Heart right ventricle (tissue), 16 donors: ENCODE measurements around the gene CD99L2. TPM values are rescaled to one million over a fixed set of nuclear protein-coding genes. Genes with fewer than 3 reads are reported as not detected.

ENCODE experiments used
- ATAC-seq, 8 donors: fragments of 200-7000 bp; cut with Tn5 transposase; one replicate each; pipeline ENCODE4 v1.9.1; 2020; ENCODE audit warnings: mild to moderate bottlenecking in 8 of 8, moderate library complexity in 8 of 8, moderate number of reproducible peaks in 1 of 8
- DNase-seq, 2 donors: peaks; one replicate each; pipeline ENCODE4 v3.0.0-alpha.2; 2020
- H3K27ac ChIP-seq, 10 donors: fragments of 200-600 bp; sonication (generic) in 2 of 10; one replicate each; pipeline versions ENCODE4 v1.5.0 to v1.8.0; 2020 to 2022; ENCODE audit warnings: mild to moderate bottlenecking in 3 of 10
- H3K27me3 ChIP-seq, 7 donors: fragments of 200-600 bp; one replicate each; pipeline ENCODE4 v1.8.0; 2021 to 2022; ENCODE audit warnings: mild to moderate bottlenecking in 2 of 7
- H3K36me3 ChIP-seq, 9 donors: fragments of 200-600 bp; sonication (generic) in 1 of 9; one replicate each; pipeline versions ENCODE4 v1.5.0 to v1.8.0; 2020 to 2022; ENCODE audit warnings: mild to moderate bottlenecking in 2 of 9
- H3K4me1 ChIP-seq, 9 donors: fragments of 200-600 bp; sonication (generic) in 1 of 9; one replicate each; pipeline versions ENCODE4 v1.5.0 to v1.8.0; 2020 to 2022; ENCODE audit warnings: mild to moderate bottlenecking in 4 of 9
- H3K4me3 ChIP-seq, 10 donors: fragments of 200-600 bp; sonication (generic) in 2 of 10; one replicate each; pipeline versions ENCODE4 v1.5.0 to v1.8.0; 2020 to 2022; ENCODE audit warnings: mild to moderate bottlenecking in 7 of 10, moderate library complexity in 2 of 10
- H3K9me3 ChIP-seq, 11 donors: fragments of 200-600 bp in 10 of 11; sonication (generic) in 2 of 11; one replicate each; pipeline versions ENCODE4 v1.5.0 to v1.8.0; 2013 to 2022; ENCODE audit warnings: mild to moderate bottlenecking in 2 of 11, control low read depth in 1 of 11, moderate library complexity in 1 of 11
- WGBS, 2 donors: extraction: QIAGEN DNeasy Blood & Tissue Kit; methylation state at CpG; one replicate each; pipeline ENCODE4 v1.1.7; 2013; ENCODE audit warnings: inconsistent platforms in 1 of 2; 5-methylcytosine and 5-hydroxymethylcytosine counted together
- intact Hi-C, 10 donors: fragments of 100-400 bp; cut with DNase I; formaldehyde crosslinking; loops; one replicate each; pipeline versions ENCODE4 v1.11.1 to v1.14.2; 2022
- polyA plus RNA-seq, 2 donors: library from polyadenylated mRNA; stranded (reverse); fragments of 200-250 nt; gene quantifications; one replicate each; pipeline ENCODE4 v1.2.3, GENCODE V29; 2013
- total RNA-seq, 10 donors: library from RNA; stranded (reverse); fragmentation: NEBNext Ultra II Directional in 3 of 10; extraction: Animal tissue kit (Norgen Biotek cat#: 25700) in 3 of 10; gene quantifications; one replicate each; pipeline versions ENCODE4 v1.2.1 to v1.2.4, GENCODE V29; 2021 to 2023
- TF ChIP-seq, protein P1 (sequence below), 9 donors: fragments of 200-600 bp; sonication (generic) in 2 of 9; IDR thresholded peaks; one replicate each; pipeline versions ENCODE4 v1.5.0 to v1.8.0; 2021 to 2022; ENCODE audit warnings: antibody characterized with exemption in 9 of 9, mild to moderate bottlenecking in 5 of 9, moderate library complexity in 1 of 9
- donor health status: Arrhythmogenic right ventricular cardiomyopathy.
- donor health status: ischemic (EF 13 %, LVEDD 7.1; RV severe dilation, severe dysfunction).
- donor health status: healthy with polysubstance abuse.
- donor health status: DM: no; HTN: yes; CAD: no.
- donor health status: DM: no; HTN: no; CAD: no.
- donor health status: ischemic (EF 25% LVEDD 6.9; RV normal size, moderate dysfunction).
- donor health status: ischemic (EF 25% LVEDD 5.7; RV mildly dilated, moderate dysfunction).
- donor health status: healthy.
- donor health status: DM: yes; HTN: yes; CAD: no.
- donor health status: Ischemic cardiomyopathy.
- donor health status: ischemic (EF 35%, LVEDD 5.7; RV mildly dilated, moderate dysfunction).
- donor health status: nonischemic (EF 11% LVEDD 7.7; RV severe dilation, severe dysfunction).
- donor health status: DM: yes; HTN: yes; CAD: no.
- donor health status: PGD.
- donor health status: ischemic (EF 29% LVEDD 5.4; RV normal size, mild dysfunction).
- donor health status: nonischemic (EF 23%, LVEDD 6.1; RV moderate dilation, normal function).

CD99L2 gene
- total and polyA plus RNA-seq, 12 donors = 32.6 to 122 (median 78.8) TPM

GRCh38 chrX:150857453-150857852, 41.0 kb downstream of the CD99L2 start:
- Histone ChIP-seq H3K27me3 (no peaks in the 10 kb centered on the region), H3K4me3 (no peak overlapping the region), H3K36me3 (no peaks in the 10 kb centered on the region), H3K4me1 (no peaks in the 10 kb centered on the region), H3K27ac (no peak overlapping the region), H3K9me3 (peaks cover 0 to 41% (median 12%) of the 10 kb centered on the region in 11 donors)
- ATAC-seq (no peak), DNase-seq (no peak)
- whole genome bisulfite sequencing, 2 donors = 92 to 94% methylated on average over 3 of the region's 3 CpGs
- intact Hi-C loops = no loop called here
- TF ChIP-seq, protein P1, sequence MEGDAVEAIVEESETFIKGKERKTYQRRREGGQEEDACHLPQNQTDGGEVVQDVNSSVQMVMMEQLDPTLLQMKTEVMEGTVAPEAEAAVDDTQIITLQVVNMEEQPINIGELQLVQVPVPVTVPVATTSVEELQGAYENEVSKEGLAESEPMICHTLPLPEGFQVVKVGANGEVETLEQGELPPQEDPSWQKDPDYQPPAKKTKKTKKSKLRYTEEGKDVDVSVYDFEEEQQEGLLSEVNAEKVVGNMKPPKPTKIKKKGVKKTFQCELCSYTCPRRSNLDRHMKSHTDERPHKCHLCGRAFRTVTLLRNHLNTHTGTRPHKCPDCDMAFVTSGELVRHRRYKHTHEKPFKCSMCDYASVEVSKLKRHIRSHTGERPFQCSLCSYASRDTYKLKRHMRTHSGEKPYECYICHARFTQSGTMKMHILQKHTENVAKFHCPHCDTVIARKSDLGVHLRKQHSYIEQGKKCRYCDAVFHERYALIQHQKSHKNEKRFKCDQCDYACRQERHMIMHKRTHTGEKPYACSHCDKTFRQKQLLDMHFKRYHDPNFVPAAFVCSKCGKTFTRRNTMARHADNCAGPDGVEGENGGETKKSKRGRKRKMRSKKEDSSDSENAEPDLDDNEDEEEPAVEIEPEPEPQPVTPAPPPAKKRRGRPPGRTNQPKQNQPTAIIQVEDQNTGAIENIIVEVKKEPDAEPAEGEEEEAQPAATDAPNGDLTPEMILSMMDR (IDR thresholded peaks at IDR 0.05) = no peak

DNA sequence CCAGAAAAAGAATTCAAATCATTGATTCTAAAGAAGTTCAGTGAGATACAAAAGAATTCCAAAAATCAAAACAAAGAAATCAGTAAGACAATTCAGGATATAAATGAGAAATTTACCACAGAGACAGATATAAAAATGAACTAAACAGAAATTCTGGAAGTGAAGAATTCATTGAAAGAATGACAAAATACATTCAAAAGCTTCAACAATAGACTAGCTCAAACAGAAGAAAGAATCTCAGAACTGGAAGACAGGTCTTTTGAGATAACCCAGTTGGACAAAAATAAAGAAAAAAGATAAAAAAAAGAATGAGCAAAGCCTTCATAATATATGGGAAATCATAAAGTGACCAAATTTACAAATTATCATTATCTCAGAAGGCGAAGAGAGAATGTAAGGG, 41.7 kb downstream of the CD99L2 start:
- intact Hi-C loops = no loop called here
- no peak overlapping the region for H3K4me3 ChIP-seq
- H3K9me3 ChIP-seq = peaks cover 0 to 41% (median 12%) of the 10 kb centered on the region in 11 donors
- H3K27me3 ChIP-seq = no peaks in the 10 kb centered on the region
- no peaks in the 10 kb centered on the region for H3K36me3 ChIP-seq
- ATAC-seq (no peak), DNase-seq (no peak)
- 100% methylated on average over 1 of the region's 1 CpG for WGBS, 2 donors
- no peak overlapping the region for H3K27ac ChIP-seq
- no peaks in the 10 kb centered on the region for H3K4me1 ChIP-seq
- TF ChIP-seq, protein P1 (IDR thresholded peaks at IDR 0.05) = no peak

DNA sequence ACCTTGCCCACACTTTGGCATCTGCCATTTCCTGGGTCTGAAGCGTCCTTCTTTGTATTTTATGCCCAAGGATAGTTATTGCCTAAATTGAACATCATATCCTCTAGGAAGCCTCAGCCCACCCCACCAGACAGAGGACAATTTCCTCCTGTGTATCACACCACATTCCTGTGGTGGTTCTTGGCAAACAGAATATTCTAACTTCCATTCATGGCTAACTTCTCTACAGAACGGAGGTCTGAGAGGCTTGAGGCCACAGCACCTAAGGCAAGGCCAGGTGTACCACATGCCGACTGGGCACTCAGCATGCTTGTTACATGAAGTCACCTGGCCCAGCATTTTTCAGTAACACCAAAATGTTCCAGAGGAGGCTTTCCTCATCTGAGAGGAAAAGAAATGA, 42.4 kb downstream of the CD99L2 start:
- TF ChIP-seq, protein P1 (IDR thresholded peaks at IDR 0.05) = no peak
- WGBS, 2 donors = 94 to 97% methylated on average over 3 of the region's 3 CpGs
- intact Hi-C loops = no loop called here
- Histone ChIP-seq H3K27ac (no peak overlapping the region), H3K36me3 (no peaks in the 10 kb centered on the region), H3K27me3 (no peaks in the 10 kb centered on the region), H3K4me1 (no peaks in the 10 kb centered on the region), H3K9me3 (peaks cover 0 to 36% (median 12%) of the 10 kb centered on the region in 11 donors), H3K4me3 (no peak overlapping the region)
- ATAC-seq = no peak
- DNase-seq = no peak

GRCh38 chrX:150854856-150855255, 43.6 kb downstream of the CD99L2 start:
- DNase-seq (no peak), ATAC-seq (no peak)
- H3K36me3 ChIP-seq = no peaks in the 10 kb centered on the region
- TF ChIP-seq, protein P1 (IDR thresholded peaks at IDR 0.05) = no peak
- intact Hi-C loops = no loop called here
- H3K9me3 ChIP-seq = peaks cover 0 to 28% (median 12%) of the 10 kb centered on the region in 11 donors
- H3K27me3 ChIP-seq = no peaks in the 10 kb centered on the region
- no peak overlapping the region for H3K27ac ChIP-seq
- no peak overlapping the region for H3K4me3 ChIP-seq
- 84% methylated on average over 2 of the region's 2 CpGs for WGBS, 2 donors
- H3K4me1 ChIP-seq = no peaks in the 10 kb centered on the region
